GM06990 (cell line): ENCODE results near the gene RNF113B.

Experiments used
- DNase-seq: peaks from one replicate; pipeline ENCODE4 v3.0.0-alpha.2; 2011; ENCODE audit not compliant: insufficient read length; ENCODE audit errors: extremely low read depth
- H3K27me3 ChIP-seq: replicated peaks from 2 replicates; pipeline ENCODE4 v1.6.0; 2011; ENCODE audit warnings: low read length; ENCODE audit not compliant: control insufficient read depth, insufficient read depth
- H3K36me3 ChIP-seq: 2 replicates; pipeline ENCODE4 v1.5.1; 2011; ENCODE audit warnings: low read length; ENCODE audit not compliant: control insufficient read depth, insufficient read depth
- H3K4me3 ChIP-seq: replicated peaks from 2 replicates; pipeline ENCODE4 v1.5.1; 2011; ENCODE audit warnings: low read depth, mild to moderate bottlenecking, control low read depth, low read length
- TF ChIP-seq, protein P1 (sequence below): IDR thresholded peaks from 2 replicates; pipeline ENCODE4 v1.5.1; 2011; ENCODE audit warnings: low read length, control low read depth, mild to moderate bottlenecking, inconsistent platforms; ENCODE audit not compliant: insufficient read depth, poor library complexity, severe bottlenecking

The RNF113B gene

DNA sequence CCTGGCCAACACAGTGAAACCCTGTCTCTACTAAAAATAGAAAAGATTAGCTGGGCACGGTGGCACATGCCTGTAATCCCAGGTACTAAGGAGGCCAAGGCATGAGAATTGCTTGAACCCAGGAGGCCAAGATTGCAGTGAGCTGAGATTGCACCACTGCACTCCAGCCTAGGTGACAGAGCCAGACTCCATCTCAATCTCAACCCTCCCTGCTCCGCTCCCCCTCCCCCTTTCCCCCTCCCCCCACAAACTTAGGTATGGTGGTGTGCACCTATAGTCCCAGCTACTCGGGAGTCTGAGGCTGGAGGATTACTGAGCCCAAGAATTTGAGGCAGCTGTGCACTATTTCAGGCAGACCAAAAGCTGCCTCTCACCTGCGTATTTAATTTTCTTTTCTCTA is 21.6 kb upstream of the RNF113B start:
- H3K36me3 ChIP-seq = no peaks in the 10 kb centered on the region
- TF ChIP-seq, protein P1, sequence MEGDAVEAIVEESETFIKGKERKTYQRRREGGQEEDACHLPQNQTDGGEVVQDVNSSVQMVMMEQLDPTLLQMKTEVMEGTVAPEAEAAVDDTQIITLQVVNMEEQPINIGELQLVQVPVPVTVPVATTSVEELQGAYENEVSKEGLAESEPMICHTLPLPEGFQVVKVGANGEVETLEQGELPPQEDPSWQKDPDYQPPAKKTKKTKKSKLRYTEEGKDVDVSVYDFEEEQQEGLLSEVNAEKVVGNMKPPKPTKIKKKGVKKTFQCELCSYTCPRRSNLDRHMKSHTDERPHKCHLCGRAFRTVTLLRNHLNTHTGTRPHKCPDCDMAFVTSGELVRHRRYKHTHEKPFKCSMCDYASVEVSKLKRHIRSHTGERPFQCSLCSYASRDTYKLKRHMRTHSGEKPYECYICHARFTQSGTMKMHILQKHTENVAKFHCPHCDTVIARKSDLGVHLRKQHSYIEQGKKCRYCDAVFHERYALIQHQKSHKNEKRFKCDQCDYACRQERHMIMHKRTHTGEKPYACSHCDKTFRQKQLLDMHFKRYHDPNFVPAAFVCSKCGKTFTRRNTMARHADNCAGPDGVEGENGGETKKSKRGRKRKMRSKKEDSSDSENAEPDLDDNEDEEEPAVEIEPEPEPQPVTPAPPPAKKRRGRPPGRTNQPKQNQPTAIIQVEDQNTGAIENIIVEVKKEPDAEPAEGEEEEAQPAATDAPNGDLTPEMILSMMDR = no peak

GRCh38 chr13:98195054-98195791 is 18.2 kb upstream of the RNF113B start:
- H3K36me3 ChIP-seq = no peaks in the 10 kb centered on the region
- no peaks in the 10 kb centered on the region for H3K27me3 ChIP-seq
- no peak for DNase-seq
- no peak overlapping the region for H3K4me3 ChIP-seq
- TF ChIP-seq, protein P1 = no peak

More for the DNA sequence above, 21.6 kb upstream of the RNF113B start:
- no peaks in the 10 kb centered on the region for H3K27me3 ChIP-seq
- no peak for DNase-seq
- H3K4me3 ChIP-seq = no peak overlapping the region

DNA sequence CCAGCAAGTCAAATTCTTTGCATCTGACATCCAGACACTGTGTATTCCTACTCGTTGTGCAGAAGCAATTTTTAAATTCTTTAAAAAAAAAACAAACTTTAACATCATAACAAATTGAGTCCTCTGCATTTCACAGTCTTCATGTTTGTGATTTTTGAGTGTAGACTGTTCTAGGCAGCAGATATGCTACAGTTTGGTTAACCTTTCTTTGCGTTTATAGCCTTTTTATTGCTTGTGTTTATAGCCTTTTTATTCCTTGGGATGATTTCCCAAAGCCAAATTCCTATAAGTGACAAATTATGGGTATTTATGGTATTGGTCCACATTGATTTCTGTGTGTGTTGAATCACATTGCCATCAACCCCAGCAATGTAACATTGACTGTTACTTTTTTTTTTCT is 14.9 kb upstream of the RNF113B start:
- no peaks in the 10 kb centered on the region for H3K36me3 ChIP-seq
- DNase-seq = no peak
- H3K4me3 ChIP-seq = no peak overlapping the region
- TF ChIP-seq, protein P1 = no peak
- H3K27me3 ChIP-seq = no peaks in the 10 kb centered on the region

- DNase-seq = no peak
- Histone ChIP-seq H3K36me3 (no peaks in the 10 kb centered on the region), H3K27me3 (no peaks in the 10 kb centered on the region), H3K4me3 (no peak overlapping the region)
- TF ChIP-seq, protein P1 = no peak
Measured at GRCh38 chr13:98190889-98191444, 13.9 kb upstream of the RNF113B start.

DNA sequence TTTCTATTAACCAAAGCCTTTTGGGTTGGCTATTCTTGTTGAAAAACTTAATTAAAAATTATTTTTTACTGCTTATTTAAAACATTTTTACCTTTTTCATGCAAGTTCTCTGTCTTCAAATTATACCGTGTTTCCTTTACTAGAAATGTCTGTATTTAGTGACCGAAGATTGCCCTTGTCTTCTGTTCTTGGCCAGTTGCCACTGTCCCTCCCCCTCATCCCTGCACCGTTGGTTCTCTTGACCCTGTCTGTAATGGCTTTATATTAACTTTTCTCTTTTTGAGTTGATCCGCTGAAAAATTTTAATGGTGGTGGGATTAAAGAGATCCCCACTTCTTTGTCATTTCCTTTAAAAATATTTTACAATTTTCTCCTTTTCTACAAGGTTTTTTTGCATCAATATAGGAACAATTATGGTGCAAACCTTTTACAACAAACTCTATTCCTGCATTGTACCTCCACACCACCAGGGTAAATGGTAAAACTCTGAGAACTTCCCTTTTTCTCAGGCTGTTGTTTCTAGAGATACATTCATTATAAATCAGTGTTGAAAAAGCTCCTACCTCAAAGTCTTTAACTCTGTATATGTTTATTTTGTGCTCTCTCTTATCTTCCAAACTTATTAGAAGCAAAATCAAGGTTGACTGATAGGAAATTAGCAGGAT is 12.9 kb upstream of the RNF113B start:
- no peaks in the 10 kb centered on the region for H3K27me3 ChIP-seq
- H3K36me3 ChIP-seq = no peaks in the 10 kb centered on the region
- TF ChIP-seq, protein P1 = no peak
- DNase-seq = no peak
- H3K4me3 ChIP-seq = no peak overlapping the region
